Coronary artery (tissue), 2 donors: ENCODE data around the gene CYP24A1.

Source experiments
- DNase-seq: peaks from one replicate; pipeline ENCODE4 v3.0.0-alpha.2; 2017; ENCODE audit warnings: low spot score
- H3K27ac ChIP-seq, 2 donors: fragments of 200-600 bp; sonication (generic); one replicate each; pipeline ENCODE4 v1.5.1; 2016 to 2019
- H3K4me3 ChIP-seq: fragments of 200-600 bp; sonication (generic); 2 replicates; pipeline ENCODE4 v1.5.1; 2016; ENCODE audit warnings: mild to moderate bottlenecking, moderate library complexity
- CTCF ChIP-seq: fragments of 200-600 bp; sonication (generic); IDR thresholded peaks from one replicate; pipeline ENCODE4 v1.5.1; 2019; ENCODE audit warnings: antibody characterized with exemption

Gene CYP24A1

GRCh38 chr20:54174457-54175175 lies 830 bp upstream of the CYP24A1 start:
- H3K27ac ChIP-seq: no peak overlapping the region
- no peak for DNase-seq
- no peak for TF ChIP-seq CTCF
- H3K4me3 ChIP-seq: peak overlapping the region; percentile 59

- peak overlapping the region; percentile 59 for H3K4me3 ChIP-seq
- no peak overlapping the region for H3K27ac ChIP-seq
- TF ChIP-seq CTCF: no peak
- no peak for DNase-seq
Observed at GRCh38 chr20:54172856-54173652, 732 bp downstream of the CYP24A1 start.

- H3K27ac ChIP-seq: no peak overlapping the region
- no peak overlapping the region for H3K4me3 ChIP-seq
- DNase-seq: no peak
- no peak for TF ChIP-seq CTCF
Observed at GRCh38 chr20:54172532-54172855, 1.3 kb downstream of the CYP24A1 start.

- no peak overlapping the region for H3K27ac ChIP-seq
- no peak overlapping the region for H3K4me3 ChIP-seq
- TF ChIP-seq CTCF: no peak
- DNase-seq: no peak
Observed at GRCh38 chr20:54170963-54171362, 2.8 kb downstream of the CYP24A1 start.

GRCh38 chr20:54170026-54170471 lies 3.7 kb downstream of the CYP24A1 start:
- Histone ChIP-seq H3K4me3 (no peak overlapping the region), H3K27ac (no peak overlapping the region)
- no peak for TF ChIP-seq CTCF
- DNase-seq: no peak

- no peak for DNase-seq
- Histone ChIP-seq H3K27ac (no peak overlapping the region), H3K4me3 (no peak overlapping the region)
- no peak for TF ChIP-seq CTCF
Observed at GRCh38 chr20:54168961-54169862, 4.6 kb downstream of the CYP24A1 start.
